ENCODE data around the gene NR1H2. TPM values are rescaled to one million over a fixed set of nuclear protein-coding genes. Genes with fewer than 3 reads are reported as not detected.

The NR1H2 gene
- total and polyA plus RNA-seq, 7 donors, result 74.9 to 153 (median 135) TPM

- Histone ChIP-seq H3K4me1 (peaks cover 18% of the 10 kb centered on the region), H3K27ac (peak overlapping the region; percentile 87)
- intact Hi-C loops (cut with DNase I), result loop anchor here in 1 of 2 donors (2.0 kb wide), 1 partner anchor 69 kb away; no protein-coding TSS in a partner anchor
Measured at GRCh38 chr19:50431343-50432220, 55.3 kb downstream of the NR1H2 start.

DNA sequence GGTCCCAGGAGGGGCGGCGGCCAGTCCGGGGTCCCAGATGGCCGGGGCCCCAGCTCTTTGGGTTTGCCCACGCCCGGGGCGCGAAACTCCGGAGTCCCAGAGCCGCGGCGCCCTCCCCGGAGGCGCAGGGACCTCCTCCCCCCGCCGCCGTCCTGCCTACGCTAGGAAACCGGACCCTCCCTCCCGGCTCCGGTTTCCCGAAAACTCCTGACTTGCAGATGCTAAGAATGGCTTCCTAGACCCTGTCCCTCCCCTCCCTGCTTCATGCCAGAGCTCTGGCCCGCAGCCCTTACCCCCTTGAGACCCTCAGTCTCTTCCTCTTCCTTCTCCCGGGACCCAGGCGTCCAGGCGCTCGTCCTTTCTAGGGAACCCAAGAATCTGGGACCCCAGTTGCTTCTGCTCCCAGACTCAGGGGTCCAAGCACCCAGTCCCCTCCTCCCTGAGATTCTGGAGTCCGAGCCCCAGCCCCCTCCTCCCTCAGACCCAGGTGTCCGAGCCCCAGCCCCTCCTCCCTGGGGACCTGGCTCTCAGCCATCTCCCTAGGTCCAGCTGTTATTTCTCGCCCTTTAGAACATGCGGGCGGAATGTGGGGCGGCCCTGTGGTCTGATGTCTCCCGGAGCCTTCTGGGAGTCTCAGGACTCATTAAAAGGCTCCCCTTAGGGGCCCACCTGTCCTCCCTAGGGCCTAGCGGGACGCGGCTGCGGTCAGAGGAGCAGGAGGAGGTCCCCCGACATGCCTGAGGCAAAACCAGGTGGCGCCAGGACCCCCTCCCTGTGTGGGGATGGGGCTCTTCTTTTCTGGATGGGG is 56.2 kb downstream of the NR1H2 start, which contains the start of gene MYBPC2:
MYBPC2 (plus strand) TSS at position 672 of the 808 bp plus-strand sequence; CDS start at position 734, 62 bp downstream.
- peak within 1 kb of the TSS; percentile 87 for H3K27ac ChIP-seq
- H3K36me3 ChIP-seq (ENCODE audit: insufficient read depth in 1 of 2, low read depth in 1 of 2), result peaks cover 0 to 24% of the 10 kb centered on the region in 2 donors
- H3K9me3 ChIP-seq, result no peaks in the 10 kb centered on the region
- TF ChIP-seq CTCF (IDR thresholded peaks at IDR 0.05), result no peak
- 1 to 3% (median 2%) methylated on average over 35 to 40 of the region's 40 CpGs for WGBS, 3 donors
- H3K4me1 ChIP-seq, result peaks cover 18% of the 10 kb centered on the region
- ATAC-seq (peak; percentile 30 to 62 (median 39)), DNase-seq (peak in 1 of 2 donors; percentile 70)
- H3K4me3 ChIP-seq, result peak within 1 kb of the TSS; percentile 79
- peaks cover 0 to 11% (median 0%) of the 10 kb centered on the region in 3 donors for H3K27me3 ChIP-seq (ENCODE audit: insufficient read depth in 3 of 3, low read length in 2 of 3)
- intact Hi-C loops (cut with DNase I), result loop anchor here in 1 of 2 donors (2.0 kb wide), 1 partner anchor 68 kb away; no protein-coding TSS in a partner anchor

More at GRCh38 chr19:50431343-50432220, 55.3 kb downstream of the NR1H2 start:
- TF ChIP-seq CTCF (IDR thresholded peaks at IDR 0.05), result no peak
- ATAC-seq (peak; percentile 72 to 86 (median 82)), DNase-seq (peak; percentile 79 to 93)
- 1% methylated on average over 41 to 54 of the region's 54 CpGs for WGBS, 3 donors
- Histone ChIP-seq H3K4me3 (peak overlapping the region; percentile 79), H3K9me3 (no peaks in the 10 kb centered on the region), H3K36me3 (ENCODE audit: insufficient read depth in 1 of 2, low read depth in 1 of 2) (peaks cover 0 to 16% of the 10 kb centered on the region in 2 donors), H3K27me3 (ENCODE audit: insufficient read depth in 3 of 3, low read length in 2 of 3) (peaks cover 0 to 11% (median 0%) of the 10 kb centered on the region in 3 donors)

Other genes with a start within 250 kb of the NR1H2 start
- not detected for gene IZUMO2, start 213.2 kb upstream of the NR1H2 start, total RNA-seq
- not detected for gene IZUMO2, start 213.2 kb upstream of the NR1H2 start, polyA plus RNA-seq
- 100 to 1,000 TPM; 164 to 298 (median 192) TPM for gene MYH14, start 172.8 kb upstream of the NR1H2 start, total RNA-seq
- 100 to 1,000 TPM in 1 of 3 donors, 10 to 100 TPM in 2; 55.4 to 154 (median 93.1) TPM for gene MYH14, start 172.8 kb upstream of the NR1H2 start, polyA plus RNA-seq
- 1 to 10 TPM in 3 of 4 donors, under 1 TPM in 1; 0.65 to 2.4 (median 1.5) TPM for gene KCNC3, start 47.1 kb upstream of the NR1H2 start, total RNA-seq
- gene KCNC3, start 47.1 kb upstream of the NR1H2 start, polyA plus RNA-seq, result 1 to 10 TPM in 1 of 3 donors, under 1 TPM in 2; 0.10 to 1.1 (median 0.64) TPM
- gene NAPSA, start 10.8 kb upstream of the NR1H2 start, total RNA-seq, result under 1 TPM in 1 of 4 donors, not detected in 3; 0.29 TPM
- under 1 TPM; 0.10 to 0.47 (median 0.25) TPM for gene NAPSA, start 10.8 kb upstream of the NR1H2 start, polyA plus RNA-seq
- 1 to 10 TPM; 4.5 to 9.7 (median 7.2) TPM for gene POLD1, start 7.9 kb downstream of the NR1H2 start, total RNA-seq
- gene POLD1, start 7.9 kb downstream of the NR1H2 start, polyA plus RNA-seq, result 1 to 10 TPM; 6.6 to 8.1 (median 6.9) TPM
- under 1 TPM in 3 of 4 donors, not detected in 1; 0.11 to 0.44 (median 0.25) TPM for gene SPIB, start 42.5 kb downstream of the NR1H2 start, total RNA-seq
- gene SPIB, start 42.5 kb downstream of the NR1H2 start, polyA plus RNA-seq, result under 1 TPM in 2 of 3 donors, not detected in 1; 0.05 to 0.07 TPM
- 1,000 to 10,000 TPM in 3 of 4 donors, 100 to 1,000 TPM in 1; 699 to 1,898 (median 1,482) TPM for gene MYBPC2, start 56.4 kb downstream of the NR1H2 start, total RNA-seq
- 1,000 to 10,000 TPM in 1 of 3 donors, 100 to 1,000 TPM in 1, 10 to 100 TPM in 1; 65.8 to 1,123 (median 804) TPM for gene MYBPC2, start 56.4 kb downstream of the NR1H2 start, polyA plus RNA-seq
- 10 to 100 TPM; 32.6 to 47.5 (median 43.3) TPM for gene EMC10, start 100.0 kb downstream of the NR1H2 start, total RNA-seq
- 10 to 100 TPM; 33.1 to 37.6 (median 34.2) TPM for gene EMC10, start 100.0 kb downstream of the NR1H2 start, polyA plus RNA-seq
- 1 to 10 TPM; 1.2 to 5.3 (median 4.7) TPM for gene GARIN5A, start 100.4 kb downstream of the NR1H2 start, total RNA-seq
- 1 to 10 TPM; 1.3 to 2.7 (median 1.3) TPM for gene GARIN5A, start 100.4 kb downstream of the NR1H2 start, polyA plus RNA-seq
- gene JOSD2, start 134.7 kb downstream of the NR1H2 start, total RNA-seq, result 10 to 100 TPM; 28.5 to 41.0 (median 37.4) TPM
- 10 to 100 TPM; 51.9 to 87.2 (median 86.2) TPM for gene JOSD2, start 134.7 kb downstream of the NR1H2 start, polyA plus RNA-seq
- not detected for gene ASPDH, start 137.5 kb downstream of the NR1H2 start, total RNA-seq
- gene ASPDH, start 137.5 kb downstream of the NR1H2 start, polyA plus RNA-seq, result not detected
- 1 to 10 TPM in 1 of 4 donors, under 1 TPM in 3; 0.19 to 1.0 (median 0.31) TPM for gene LRRC4B, start 192.0 kb downstream of the NR1H2 start, total RNA-seq
- under 1 TPM; 0.04 to 0.47 (median 0.32) TPM for gene LRRC4B, start 192.0 kb downstream of the NR1H2 start, polyA plus RNA-seq

Data from psoas muscle (tissue), 8 donors.